Measurements from ENCODE around the gene ATP1B4. TPM values are rescaled to one million over a fixed set of nuclear protein-coding genes. Genes with fewer than 3 reads are reported as not detected.

ATP1B4 gene
- total and polyA plus RNA-seq, 4 donors, result not detected

GRCh38 chrX:120332394-120332793, 29.5 kb upstream of the ATP1B4 start:
- TF ChIP-seq NR2F2 (IDR thresholded peaks at IDR 0.05) (no peak), ATF3 (IDR thresholded peaks at IDR 0.05) (no peak), YY1 (IDR thresholded peaks at IDR 0.05) (no peak), EGR1 (IDR thresholded peaks at IDR 0.05; ENCODE audit: low read depth in 2 of 2) (no peak), HNF4G (IDR thresholded peaks at IDR 0.05) (no peak), FOXA1 (IDR thresholded peaks at IDR 0.05) (no peak), ZBTB33 (IDR thresholded peaks at IDR 0.05) (no peak), RXRA (IDR thresholded peaks at IDR 0.05) (no peak)
- TF ChIP-seq, protein P1, sequence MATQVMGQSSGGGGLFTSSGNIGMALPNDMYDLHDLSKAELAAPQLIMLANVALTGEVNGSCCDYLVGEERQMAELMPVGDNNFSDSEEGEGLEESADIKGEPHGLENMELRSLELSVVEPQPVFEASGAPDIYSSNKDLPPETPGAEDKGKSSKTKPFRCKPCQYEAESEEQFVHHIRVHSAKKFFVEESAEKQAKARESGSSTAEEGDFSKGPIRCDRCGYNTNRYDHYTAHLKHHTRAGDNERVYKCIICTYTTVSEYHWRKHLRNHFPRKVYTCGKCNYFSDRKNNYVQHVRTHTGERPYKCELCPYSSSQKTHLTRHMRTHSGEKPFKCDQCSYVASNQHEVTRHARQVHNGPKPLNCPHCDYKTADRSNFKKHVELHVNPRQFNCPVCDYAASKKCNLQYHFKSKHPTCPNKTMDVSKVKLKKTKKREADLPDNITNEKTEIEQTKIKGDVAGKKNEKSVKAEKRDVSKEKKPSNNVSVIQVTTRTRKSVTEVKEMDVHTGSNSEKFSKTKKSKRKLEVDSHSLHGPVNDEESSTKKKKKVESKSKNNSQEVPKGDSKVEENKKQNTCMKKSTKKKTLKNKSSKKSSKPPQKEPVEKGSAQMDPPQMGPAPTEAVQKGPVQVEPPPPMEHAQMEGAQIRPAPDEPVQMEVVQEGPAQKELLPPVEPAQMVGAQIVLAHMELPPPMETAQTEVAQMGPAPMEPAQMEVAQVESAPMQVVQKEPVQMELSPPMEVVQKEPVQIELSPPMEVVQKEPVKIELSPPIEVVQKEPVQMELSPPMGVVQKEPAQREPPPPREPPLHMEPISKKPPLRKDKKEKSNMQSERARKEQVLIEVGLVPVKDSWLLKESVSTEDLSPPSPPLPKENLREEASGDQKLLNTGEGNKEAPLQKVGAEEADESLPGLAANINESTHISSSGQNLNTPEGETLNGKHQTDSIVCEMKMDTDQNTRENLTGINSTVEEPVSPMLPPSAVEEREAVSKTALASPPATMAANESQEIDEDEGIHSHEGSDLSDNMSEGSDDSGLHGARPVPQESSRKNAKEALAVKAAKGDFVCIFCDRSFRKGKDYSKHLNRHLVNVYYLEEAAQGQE (IDR thresholded peaks at IDR 0.05), result no peak
- H3K27ac ChIP-seq (ENCODE audit: low read depth in 1 of 2, low read length in 2 of 2), result no peak overlapping the region
- 93% methylated on average over 1 of the region's 1 CpG for WGBS

DNA sequence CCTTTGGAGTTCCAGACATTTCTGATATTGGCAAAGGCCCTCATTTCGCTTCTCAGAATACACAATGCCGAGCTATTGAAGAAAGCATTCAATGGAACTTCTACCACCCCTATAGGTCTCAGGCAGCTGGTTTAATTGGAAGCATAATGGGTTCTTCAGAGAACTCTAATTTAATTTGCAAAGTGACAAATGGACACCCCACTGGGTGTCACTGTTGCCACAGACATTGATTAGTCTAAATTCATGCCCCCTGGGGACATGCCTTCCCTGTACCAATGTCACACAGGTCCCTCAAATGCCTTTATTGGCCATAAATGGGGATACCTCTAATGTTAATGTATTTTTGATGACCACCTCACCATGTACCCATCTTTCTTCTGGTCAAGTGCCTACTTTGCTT, 27.7 kb upstream of the ATP1B4 start:
- Histone ChIP-seq H3K36me3 (ENCODE audit: control insufficient read depth in 4 of 4, insufficient read depth in 3 of 4, low read depth in 1 of 4, low read length in 3 of 4) (no peaks in the 10 kb centered on the region), H3K9me3 (ENCODE audit: control insufficient read depth in 4 of 4, low read length in 3 of 4) (peaks cover 0 to 7% (median 2%) of the 10 kb centered on the region in 4 donors), H3K9ac (ENCODE audit: low read depth in 1 of 2, low read length in 2 of 2) (no peak overlapping the region), H3K4me3 (ENCODE audit: low read depth in 1 of 3, low read length in 3 of 3) (no peak overlapping the region), H3K4me1 (ENCODE audit: control insufficient read depth in 4 of 4, insufficient read depth in 4 of 4, low read length in 3 of 4) (no peaks in the 10 kb centered on the region), H3K27me3 (ENCODE audit: control insufficient read depth in 4 of 4, insufficient read depth in 4 of 4, low read length in 3 of 4) (no peaks in the 10 kb centered on the region), H3K27ac (ENCODE audit: low read depth in 1 of 2, low read length in 2 of 2) (no peak overlapping the region)
- WGBS, result 38% methylated on average over 2 of the region's 2 CpGs
- DNase-seq (ENCODE audit: low spot score), result no peak
- TF ChIP-seq RAD21 (IDR thresholded peaks at IDR 0.05) (peak in 1 of 2 donors; percentile 5), FOXA1 (IDR thresholded peaks at IDR 0.05) (no peak), FOXA2 (IDR thresholded peaks at IDR 0.05) (no peak), SP1 (IDR thresholded peaks at IDR 0.05) (no peak), EGR1 (IDR thresholded peaks at IDR 0.05; ENCODE audit: low read depth in 2 of 2) (no peak)
- TF ChIP-seq, protein P1 (IDR thresholded peaks at IDR 0.05), result no peak

More at GRCh38 chrX:120332394-120332793, 29.5 kb upstream of the ATP1B4 start:
- no peak overlapping the region for H3K9ac ChIP-seq (ENCODE audit: low read depth in 1 of 2, low read length in 2 of 2)
- no peak for DNase-seq (ENCODE audit: low spot score)
- H3K9me3 ChIP-seq (ENCODE audit: control insufficient read depth in 4 of 4, low read length in 3 of 4), result peaks cover 0 to 7% (median 2%) of the 10 kb centered on the region in 4 donors
- no peaks in the 10 kb centered on the region for H3K27me3 ChIP-seq (ENCODE audit: control insufficient read depth in 4 of 4, insufficient read depth in 4 of 4, low read length in 3 of 4)
- H3K4me1 ChIP-seq (ENCODE audit: control insufficient read depth in 4 of 4, insufficient read depth in 4 of 4, low read length in 3 of 4), result no peaks in the 10 kb centered on the region
- H3K36me3 ChIP-seq (ENCODE audit: control insufficient read depth in 4 of 4, insufficient read depth in 3 of 4, low read depth in 1 of 4, low read length in 3 of 4), result no peaks in the 10 kb centered on the region
- H3K4me3 ChIP-seq (ENCODE audit: low read depth in 1 of 3, low read length in 3 of 3), result no peak overlapping the region

All from liver (tissue), 9 donors.